Activated T-cell treated with anti-CD3 and anti-CD28 coated beads, Interleukin-2, amount 50 U/mL, for 48 hours (primary cell): Measurements from ENCODE around the gene MEF2D.
A peak's percentile ranks its signal among the peaks of the same experiment; 100 is the strongest.

Source experiments
- DNase-seq, 2 experiments: peaks; one replicate each; pipeline ENCODE4 v3.0.0-alpha.2; 2020

Gene MEF2D

DNA sequence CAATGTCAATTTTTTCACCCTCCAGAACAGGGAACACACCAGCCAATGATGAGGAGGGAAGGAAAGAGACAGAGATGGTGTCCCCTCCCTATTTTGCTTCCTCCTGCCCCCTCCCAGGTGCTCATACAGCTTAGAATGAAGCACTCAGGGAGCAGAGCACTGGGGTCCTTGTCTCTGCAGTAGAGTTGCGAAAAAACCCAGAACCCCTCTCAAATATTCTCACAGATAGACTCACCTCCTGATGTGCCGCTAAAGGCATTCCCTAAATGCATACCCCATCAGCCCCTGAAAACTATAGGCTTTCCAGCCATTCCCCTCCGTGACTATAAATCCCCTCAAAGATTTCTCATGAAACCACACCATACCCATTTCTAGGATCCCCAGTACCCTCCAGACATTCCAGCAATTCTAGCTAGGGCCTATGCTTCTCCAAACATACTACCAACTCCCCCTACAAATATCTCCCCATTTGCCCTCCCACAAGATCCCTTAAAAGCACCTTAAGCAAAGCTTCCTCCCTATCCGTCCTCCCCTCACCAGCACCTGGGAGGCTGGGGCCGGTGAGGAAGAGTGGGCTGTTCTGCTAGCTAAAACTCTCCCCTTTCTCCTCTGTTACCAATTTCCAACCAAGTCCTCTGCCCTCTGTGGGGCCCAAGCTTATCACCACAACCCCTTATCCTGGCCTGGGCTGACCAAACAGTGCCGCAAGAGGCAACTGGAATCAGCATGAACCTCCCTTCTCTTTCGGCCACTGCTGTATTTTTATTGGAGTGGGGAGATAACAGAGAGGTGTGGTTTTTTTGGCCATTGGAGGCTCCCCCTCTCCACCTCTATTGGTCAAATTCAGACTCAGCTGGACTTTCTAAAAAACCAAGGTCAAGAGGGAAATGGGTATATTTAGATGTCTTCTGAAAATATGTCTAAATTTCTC lies 76.9 kb downstream of the MEF2D start:
- no peak for DNase-seq

- no peak for DNase-seq
These were observed 77.9 kb downstream of the MEF2D start for GRCh38 chr1:156422602-156423091.

GRCh38 chr1:156421939-156422601 lies 78.5 kb downstream of the MEF2D start:
- DNase-seq: no peak

- DNase-seq: peak; percentile 78 to 81
These were observed 79.3 kb downstream of the MEF2D start for GRCh38 chr1:156421062-156421938.

DNA sequence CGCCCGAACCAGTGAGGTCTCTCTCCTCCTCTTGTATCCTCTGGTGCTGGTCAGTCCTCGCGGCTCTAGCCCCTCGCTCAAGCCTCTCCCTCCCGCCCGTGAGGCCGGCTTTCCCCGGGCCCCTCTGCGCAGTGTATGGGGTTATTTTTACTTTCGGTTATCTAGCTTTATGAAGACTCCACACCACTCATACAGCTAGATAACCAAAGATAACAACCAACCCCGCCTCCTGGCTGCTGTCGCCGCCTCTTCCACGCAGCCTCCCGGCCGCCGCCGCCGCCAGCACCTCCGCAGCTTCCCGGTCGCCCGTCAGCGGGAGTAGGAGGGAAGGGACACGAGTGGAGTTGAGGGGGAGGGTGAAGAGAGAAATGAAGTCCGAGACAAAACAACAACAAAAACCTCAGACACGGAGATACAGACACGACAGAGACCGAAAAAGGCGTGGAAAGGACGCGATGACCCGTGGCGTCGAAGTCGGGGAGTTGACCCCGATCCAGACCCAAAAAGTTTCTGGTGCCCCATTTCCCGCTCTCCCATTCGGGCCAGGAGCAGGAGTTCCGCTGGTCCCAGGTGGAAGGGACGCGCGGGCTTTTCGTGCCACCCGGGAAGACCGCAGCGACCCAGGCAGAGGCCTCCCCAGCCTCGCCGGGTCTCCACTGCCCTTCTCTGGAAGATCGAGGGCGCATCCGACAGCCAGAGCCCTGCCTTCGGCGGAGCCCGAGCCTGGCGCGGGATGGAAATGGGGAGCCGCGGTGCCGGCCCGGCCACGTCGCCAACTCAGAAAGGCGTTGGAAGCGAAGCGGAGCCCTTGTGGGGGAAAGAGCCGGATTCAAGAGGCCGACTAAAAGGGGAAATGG lies 80.1 kb downstream of the MEF2D start:
- DNase-seq: peak; percentile 44 to 58

GRCh38 chr1:156419854-156420204 lies 80.7 kb downstream of the MEF2D start:
- peak; percentile 48 to 51 for DNase-seq

- no peak for DNase-seq
These were observed 82.0 kb downstream of the MEF2D start for GRCh38 chr1:156418416-156419070.

- no peak for DNase-seq
These were observed 83.1 kb downstream of the MEF2D start for GRCh38 chr1:156417401-156418020.

- DNase-seq: no peak
These were observed 83.6 kb downstream of the MEF2D start for GRCh38 chr1:156416993-156417392.

- DNase-seq: no peak
These were observed 86.0 kb downstream of the MEF2D start for GRCh38 chr1:156414461-156415064.
